ENCODE results near the gene RPS15.

Gene RPS15

GRCh38 chr19:1450735-1451731 lies 12.8 kb downstream of the RPS15 start:
- peaks cover 41% of the 10 kb centered on the region for H3K27me3 ChIP-seq (ENCODE audit: control insufficient read depth, low read length)
- peaks cover 34% of the 10 kb centered on the region for H3K4me1 ChIP-seq (ENCODE audit: control insufficient read depth, low read length)
- no peaks in the 10 kb centered on the region for H3K36me3 ChIP-seq (ENCODE audit: control insufficient read depth, low read length)
- no peak overlapping the region for H3K4me3 ChIP-seq (ENCODE audit: low read length)
- H3K9me2 ChIP-seq (replicated peaks; ENCODE audit: control insufficient read depth, low read length), result no peaks in the 10 kb centered on the region
- H3K27ac ChIP-seq (ENCODE audit: low read depth, low read length), result no peak overlapping the region
- H3K9me3 ChIP-seq (ENCODE audit: control insufficient read depth, insufficient read depth, low read length), result no peaks in the 10 kb centered on the region
- peaks cover 5% of the 10 kb centered on the region for H4K20me1 ChIP-seq (ENCODE audit: control insufficient read depth, insufficient read depth, low read depth, low read length)
- no peak overlapping the region for H3K4me2 ChIP-seq (ENCODE audit: low read length)
- peaks cover 8% of the 10 kb centered on the region; the same call in 1 of the 2 replicates for H3F3A ChIP-seq (ENCODE audit: control insufficient read depth, insufficient read depth)
- TF ChIP-seq CTCF (IDR thresholded peaks at IDR 0.05; ENCODE audit: low read depth, low read length, poor library complexity, severe bottlenecking) (no peak), EZH2phosphoT487 (IDR thresholded peaks at IDR 0.05; ENCODE audit: borderline replicate concordance, low read length) (no peak)
- no peaks in the 10 kb centered on the region for H3K79me2 ChIP-seq (ENCODE audit: control insufficient read depth, low read length)

- no peak for TF ChIP-seq EZH2phosphoT487 (IDR thresholded peaks at IDR 0.05; ENCODE audit: borderline replicate concordance, low read length)
- TF ChIP-seq CTCF (IDR thresholded peaks at IDR 0.05; ENCODE audit: low read depth, low read length, poor library complexity, severe bottlenecking), result no peak
These were observed 14.0 kb downstream of the RPS15 start for GRCh38 chr19:1451916-1452801.

GRCh38 chr19:1452802-1453524 lies 14.8 kb downstream of the RPS15 start:
- no peaks in the 10 kb centered on the region for H3K9me3 ChIP-seq (ENCODE audit: control insufficient read depth, insufficient read depth, low read length)
- H3K27me3 ChIP-seq (ENCODE audit: control insufficient read depth, low read length), result peaks cover 28% of the 10 kb centered on the region
- no peak overlapping the region for H3K4me2 ChIP-seq (ENCODE audit: low read length)
- TF ChIP-seq CTCF (IDR thresholded peaks at IDR 0.05; ENCODE audit: low read depth, low read length, poor library complexity, severe bottlenecking) (no peak), EZH2phosphoT487 (IDR thresholded peaks at IDR 0.05; ENCODE audit: borderline replicate concordance, low read length) (no peak)
- H3F3A ChIP-seq (ENCODE audit: control insufficient read depth, insufficient read depth), result peaks cover 8% of the 10 kb centered on the region; the same call in 1 of the 2 replicates
- no peaks in the 10 kb centered on the region for H3K79me2 ChIP-seq (ENCODE audit: control insufficient read depth, low read length)
- H3K4me3 ChIP-seq (ENCODE audit: low read length), result no peak overlapping the region
- H3K9me2 ChIP-seq (replicated peaks; ENCODE audit: control insufficient read depth, low read length), result no peaks in the 10 kb centered on the region
- no peak overlapping the region for H3K27ac ChIP-seq (ENCODE audit: low read depth, low read length)
- peaks cover 6% of the 10 kb centered on the region for H4K20me1 ChIP-seq (ENCODE audit: control insufficient read depth, insufficient read depth, low read depth, low read length)
- peaks cover 37% of the 10 kb centered on the region for H3K4me1 ChIP-seq (ENCODE audit: control insufficient read depth, low read length)
- no peaks in the 10 kb centered on the region for H3K36me3 ChIP-seq (ENCODE audit: control insufficient read depth, low read length)

More at GRCh38 chr19:1451916-1452801, 14.0 kb downstream of the RPS15 start:
- Histone ChIP-seq H4K20me1 (ENCODE audit: control insufficient read depth, insufficient read depth, low read depth, low read length) (peaks cover 6% of the 10 kb centered on the region), H3K36me3 (ENCODE audit: control insufficient read depth, low read length) (no peaks in the 10 kb centered on the region), H3K4me3 (ENCODE audit: low read length) (no peak overlapping the region), H3K9me2 (replicated peaks; ENCODE audit: control insufficient read depth, low read length) (no peaks in the 10 kb centered on the region), H3K79me2 (ENCODE audit: control insufficient read depth, low read length) (no peaks in the 10 kb centered on the region), H3K4me2 (ENCODE audit: low read length) (no peak overlapping the region), H3K27ac (ENCODE audit: low read depth, low read length) (no peak overlapping the region), H3K4me1 (ENCODE audit: control insufficient read depth, low read length) (peaks cover 37% of the 10 kb centered on the region), H3K9me3 (ENCODE audit: control insufficient read depth, insufficient read depth, low read length) (no peaks in the 10 kb centered on the region), H3K27me3 (ENCODE audit: control insufficient read depth, low read length) (peaks cover 34% of the 10 kb centered on the region), H3F3A (ENCODE audit: control insufficient read depth, insufficient read depth) (peaks cover 8% of the 10 kb centered on the region; the same call in 1 of the 2 replicates)

Data from DOHH2 (cell line).